ENCODE data around the gene RPN2.

Gene RPN2

DNA sequence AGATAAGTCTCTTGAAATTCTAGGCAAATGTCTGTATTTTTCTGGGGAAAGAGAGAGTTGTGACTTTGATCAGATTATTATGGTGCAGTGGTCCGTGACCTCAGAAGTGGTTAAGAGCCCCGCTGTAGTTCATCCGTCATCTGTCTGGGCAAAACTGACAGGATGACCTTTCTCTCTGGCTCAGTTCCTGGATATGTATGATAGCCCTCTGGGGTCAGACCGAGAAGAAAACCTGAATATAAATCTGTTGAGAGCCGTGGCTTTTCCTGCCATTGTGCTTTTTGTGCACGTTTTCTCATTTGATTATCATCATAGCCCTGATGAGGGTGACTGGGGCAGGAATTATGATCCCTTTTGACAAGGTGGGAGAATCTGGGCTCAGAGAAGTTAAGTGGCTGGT lies 55.9 kb downstream of the RPN2 start:
- TF ChIP-seq FOXP2 (optimal IDR thresholded peaks at IDR 0.05; ENCODE audit: borderline replicate concordance, extremely low read depth, extremely low read length, insufficient read depth) (no peak), SIN3A (IDR thresholded peaks at IDR 0.05; ENCODE audit: borderline replicate concordance, insufficient read depth, low read length) (no peak), POLR2AphosphoS5 (IDR thresholded peaks at IDR 0.05; ENCODE audit: low read depth, low read length) (no peak), TAF1 (IDR thresholded peaks at IDR 0.05; ENCODE audit: borderline replicate concordance, insufficient read depth, low read length) (no peak)
- TF ChIP-seq, protein P1, sequence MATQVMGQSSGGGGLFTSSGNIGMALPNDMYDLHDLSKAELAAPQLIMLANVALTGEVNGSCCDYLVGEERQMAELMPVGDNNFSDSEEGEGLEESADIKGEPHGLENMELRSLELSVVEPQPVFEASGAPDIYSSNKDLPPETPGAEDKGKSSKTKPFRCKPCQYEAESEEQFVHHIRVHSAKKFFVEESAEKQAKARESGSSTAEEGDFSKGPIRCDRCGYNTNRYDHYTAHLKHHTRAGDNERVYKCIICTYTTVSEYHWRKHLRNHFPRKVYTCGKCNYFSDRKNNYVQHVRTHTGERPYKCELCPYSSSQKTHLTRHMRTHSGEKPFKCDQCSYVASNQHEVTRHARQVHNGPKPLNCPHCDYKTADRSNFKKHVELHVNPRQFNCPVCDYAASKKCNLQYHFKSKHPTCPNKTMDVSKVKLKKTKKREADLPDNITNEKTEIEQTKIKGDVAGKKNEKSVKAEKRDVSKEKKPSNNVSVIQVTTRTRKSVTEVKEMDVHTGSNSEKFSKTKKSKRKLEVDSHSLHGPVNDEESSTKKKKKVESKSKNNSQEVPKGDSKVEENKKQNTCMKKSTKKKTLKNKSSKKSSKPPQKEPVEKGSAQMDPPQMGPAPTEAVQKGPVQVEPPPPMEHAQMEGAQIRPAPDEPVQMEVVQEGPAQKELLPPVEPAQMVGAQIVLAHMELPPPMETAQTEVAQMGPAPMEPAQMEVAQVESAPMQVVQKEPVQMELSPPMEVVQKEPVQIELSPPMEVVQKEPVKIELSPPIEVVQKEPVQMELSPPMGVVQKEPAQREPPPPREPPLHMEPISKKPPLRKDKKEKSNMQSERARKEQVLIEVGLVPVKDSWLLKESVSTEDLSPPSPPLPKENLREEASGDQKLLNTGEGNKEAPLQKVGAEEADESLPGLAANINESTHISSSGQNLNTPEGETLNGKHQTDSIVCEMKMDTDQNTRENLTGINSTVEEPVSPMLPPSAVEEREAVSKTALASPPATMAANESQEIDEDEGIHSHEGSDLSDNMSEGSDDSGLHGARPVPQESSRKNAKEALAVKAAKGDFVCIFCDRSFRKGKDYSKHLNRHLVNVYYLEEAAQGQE (IDR thresholded peaks at IDR 0.05; ENCODE audit: insufficient read depth in 1 of 2, low read depth in 2 of 2, low read length in 2 of 2): no peak

DNA sequence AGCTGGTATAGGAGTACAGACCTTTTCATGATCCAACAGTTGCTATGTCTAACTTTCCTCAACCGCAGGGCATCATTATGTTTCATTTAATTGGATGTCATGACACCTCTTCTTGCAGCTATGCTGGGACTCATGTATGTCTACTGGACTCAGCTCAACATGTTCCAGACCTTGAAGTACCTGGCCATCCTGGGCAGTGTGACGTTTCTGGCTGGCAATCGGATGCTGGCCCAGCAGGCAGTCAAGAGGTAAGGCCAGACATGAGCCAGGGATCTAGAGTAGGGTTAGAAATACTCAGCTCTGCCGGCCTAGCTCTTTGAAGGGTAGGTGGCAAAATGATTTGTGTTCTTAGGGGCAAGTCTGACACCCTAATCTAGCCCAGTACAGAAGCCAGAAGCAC lies 57.3 kb downstream of the RPN2 start:
- TF ChIP-seq, protein P1 (IDR thresholded peaks at IDR 0.05; ENCODE audit: insufficient read depth in 1 of 2, low read depth in 2 of 2, low read length in 2 of 2): no peak
- TF ChIP-seq FOXP2 (optimal IDR thresholded peaks at IDR 0.05; ENCODE audit: borderline replicate concordance, extremely low read depth, extremely low read length, insufficient read depth): no peak
- TF ChIP-seq SIN3A (IDR thresholded peaks at IDR 0.05; ENCODE audit: borderline replicate concordance, insufficient read depth, low read length): no peak
- no peak for TF ChIP-seq POLR2AphosphoS5 (IDR thresholded peaks at IDR 0.05; ENCODE audit: low read depth, low read length)
- TF ChIP-seq TAF1 (IDR thresholded peaks at IDR 0.05; ENCODE audit: borderline replicate concordance, insufficient read depth, low read length): no peak

DNA sequence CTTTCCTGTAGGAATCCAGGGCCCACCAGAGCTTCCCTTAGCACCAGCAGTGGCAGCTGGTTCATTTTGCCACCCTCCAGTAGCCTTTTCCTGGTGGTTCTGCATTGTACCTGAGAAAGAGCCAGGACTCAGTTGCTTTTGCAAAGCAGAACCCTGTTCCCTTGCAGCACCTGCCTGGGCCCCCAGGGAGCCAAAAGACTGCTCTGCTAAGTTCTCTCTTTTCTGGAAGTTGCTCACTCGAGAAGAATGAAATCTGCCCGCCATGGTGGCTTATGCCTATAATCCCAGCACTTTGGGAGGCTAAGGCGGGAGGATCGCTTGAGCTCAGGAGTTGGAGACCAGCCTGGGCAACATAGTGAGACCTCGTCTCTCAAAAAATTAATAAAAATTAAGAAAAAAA lies 58.5 kb downstream of the RPN2 start:
- TF ChIP-seq POLR2AphosphoS5 (IDR thresholded peaks at IDR 0.05; ENCODE audit: low read depth, low read length) (no peak), SIN3A (IDR thresholded peaks at IDR 0.05; ENCODE audit: borderline replicate concordance, insufficient read depth, low read length) (no peak), FOXP2 (optimal IDR thresholded peaks at IDR 0.05; ENCODE audit: borderline replicate concordance, extremely low read depth, extremely low read length, insufficient read depth) (no peak), TAF1 (IDR thresholded peaks at IDR 0.05; ENCODE audit: borderline replicate concordance, insufficient read depth, low read length) (no peak)
- TF ChIP-seq, protein P1 (IDR thresholded peaks at IDR 0.05; ENCODE audit: insufficient read depth in 1 of 2, low read depth in 2 of 2, low read length in 2 of 2): no peak

DNA sequence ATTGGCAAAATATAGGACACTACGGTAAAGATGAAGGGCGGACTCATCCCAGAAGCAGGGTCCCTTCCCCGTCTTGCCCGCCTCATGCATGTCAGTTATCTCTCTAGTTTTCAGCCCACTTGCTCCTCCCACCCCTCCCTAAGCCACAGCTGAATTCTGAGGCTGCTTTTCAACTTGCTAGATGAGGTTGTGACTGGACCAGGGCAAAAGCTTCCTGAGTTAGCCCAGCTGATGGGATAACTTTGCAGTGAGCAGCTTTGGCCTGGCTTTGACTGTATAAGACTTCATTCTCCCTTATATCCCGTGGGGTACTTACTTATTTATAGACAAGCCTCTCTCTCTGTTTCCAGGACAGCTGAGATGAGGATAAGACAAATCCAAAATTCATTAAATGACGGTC lies 59.3 kb downstream of the RPN2 start:
- no peak for TF ChIP-seq POLR2AphosphoS5 (IDR thresholded peaks at IDR 0.05; ENCODE audit: low read depth, low read length)
- no peak for TF ChIP-seq TAF1 (IDR thresholded peaks at IDR 0.05; ENCODE audit: borderline replicate concordance, insufficient read depth, low read length)
- TF ChIP-seq SIN3A (IDR thresholded peaks at IDR 0.05; ENCODE audit: borderline replicate concordance, insufficient read depth, low read length): no peak
- TF ChIP-seq FOXP2 (optimal IDR thresholded peaks at IDR 0.05; ENCODE audit: borderline replicate concordance, extremely low read depth, extremely low read length, insufficient read depth): no peak
- TF ChIP-seq, protein P1 (IDR thresholded peaks at IDR 0.05; ENCODE audit: insufficient read depth in 1 of 2, low read depth in 2 of 2, low read length in 2 of 2): no peak

DNA sequence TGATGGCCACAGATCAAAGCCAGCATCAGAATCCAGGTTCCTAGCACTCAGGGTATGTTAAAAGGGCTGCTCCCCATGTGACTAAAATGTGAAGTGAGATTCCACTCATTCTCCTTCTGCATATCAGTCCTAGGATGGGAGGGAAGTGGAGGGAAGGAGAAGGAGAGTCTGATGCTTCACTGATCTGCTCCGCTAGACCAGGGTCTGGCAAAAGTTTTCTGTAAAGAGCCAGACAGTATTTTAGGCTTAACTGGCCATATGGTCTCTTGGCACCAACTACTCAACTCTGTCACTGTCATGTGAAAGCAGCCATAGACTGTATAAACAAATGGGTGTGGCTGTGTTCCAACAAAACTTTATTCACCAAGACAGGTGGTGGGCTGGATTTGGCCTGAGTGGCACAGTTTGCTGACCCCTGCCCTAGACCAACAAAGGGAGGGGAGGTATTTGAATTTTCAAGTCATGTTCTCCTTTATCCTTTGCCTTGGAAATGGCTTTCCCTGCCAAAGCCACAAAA lies 59.9 kb downstream of the RPN2 start:
- TF ChIP-seq TAF1 (IDR thresholded peaks at IDR 0.05; ENCODE audit: borderline replicate concordance, insufficient read depth, low read length): no peak
- TF ChIP-seq SIN3A (IDR thresholded peaks at IDR 0.05; ENCODE audit: borderline replicate concordance, insufficient read depth, low read length): no peak
- TF ChIP-seq FOXP2 (optimal IDR thresholded peaks at IDR 0.05; ENCODE audit: borderline replicate concordance, extremely low read depth, extremely low read length, insufficient read depth): no peak
- no peak for TF ChIP-seq POLR2AphosphoS5 (IDR thresholded peaks at IDR 0.05; ENCODE audit: low read depth, low read length)

Data from PFSK-1 (cell line).